Activated naive CD4-positive, alpha-beta T cell treated with anti-CD3 and anti-CD28 coated beads, Interleukin-2, amount 10 ng/mL, durations not matched to agents 7 days and 5 days (primary cell): ENCODE results near the gene KCNE1.
"Not testable (repeated sequence)": the region's sequence is repeated elsewhere in the genome, so short reads cannot be mapped to it uniquely, and the experiment has no call there.

Source experiments
- CTCF ChIA-PET: fragments of 350-600 bp; sonication (Branson Sonifier 250); formaldehyde crosslinking; loops from one replicate; lab custom pipeline; 2021; ENCODE audit warnings: antibody characterized with exemption; lab: Charles Lee
- DNase-seq: peaks from one replicate; pipeline ENCODE4 v3.0.0-alpha.2; 2020
- H3K27ac Mint-ChIP-seq: one replicate; pipeline ENCODE4 v1.8.0; 2021; ENCODE audit warnings: mild to moderate bottlenecking, moderate library complexity, mixed read lengths
- H3K27me3 Mint-ChIP-seq: one replicate; pipeline ENCODE4 v1.8.0; 2021; ENCODE audit warnings: mild to moderate bottlenecking, mixed read lengths
- H3K36me3 Mint-ChIP-seq: one replicate; pipeline ENCODE4 v1.8.0; 2021; ENCODE audit warnings: mixed read lengths
- H3K4me1 Mint-ChIP-seq: one replicate; pipeline ENCODE4 v1.8.0; 2021; ENCODE audit warnings: mixed read lengths
- H3K4me3 Mint-ChIP-seq: one replicate; pipeline ENCODE4 v1.8.0; 2021; ENCODE audit warnings: mild to moderate bottlenecking, moderate library complexity, mixed read lengths
- H3K9me3 Mint-ChIP-seq: one replicate; pipeline ENCODE4 v1.8.0; 2021; ENCODE audit warnings: mixed read lengths

The KCNE1 gene

GRCh38 chr21:34511787-34512455 lies at the start of gene KCNE1:
Gene KCNE1, minus strand, starts transcription at chr21:34512210. Its CDS starts 62,576 bp downstream, at chr21:34449634.
- H3K27me3 Mint-ChIP-seq = no peaks in the 10 kb centered on the region
- H3K27ac Mint-ChIP-seq = no peak within 1 kb of the TSS
- CTCF ChIA-PET = interaction anchor here (1.8 to 3.8 kb wide), 3 partner anchors 11 to 118 kb away, joined by 7 to 12 read pairs (median 9); no protein-coding TSS in a partner anchor
- peaks cover under 1% of the 10 kb centered on the region for H3K4me1 Mint-ChIP-seq
- DNase-seq = no peak
- no peak within 1 kb of the TSS for H3K4me3 Mint-ChIP-seq
- no peaks in the 10 kb centered on the region for H3K36me3 Mint-ChIP-seq
- no peaks in the 10 kb centered on the region for H3K9me3 Mint-ChIP-seq

- H3K4me1 Mint-ChIP-seq = no peaks in the 10 kb centered on the region
- CTCF ChIA-PET = no interaction called here
- no peaks in the 10 kb centered on the region for H3K9me3 Mint-ChIP-seq
- H3K27me3 Mint-ChIP-seq = no peaks in the 10 kb centered on the region
- no peak overlapping the region for H3K27ac Mint-ChIP-seq
- DNase-seq = no peak
- H3K4me3 Mint-ChIP-seq = no peak overlapping the region
- H3K36me3 Mint-ChIP-seq = no peaks in the 10 kb centered on the region
Observed at GRCh38 chr21:34561806-34562205, 49.8 kb upstream of the KCNE1 start.

- Mint-ChIP-seq H3K36me3 (no peaks in the 10 kb centered on the region), H3K9me3 (no peaks in the 10 kb centered on the region), H3K4me3 (no peak overlapping the region), H3K27me3 (no peaks in the 10 kb centered on the region), H3K4me1 (no peaks in the 10 kb centered on the region), H3K27ac (no peak overlapping the region)
- CTCF ChIA-PET = interaction anchor here (0.6 kb wide), 1 partner anchor 52 kb away, joined by 3 read pairs; no protein-coding TSS in a partner anchor
- DNase-seq = no peak
Observed at GRCh38 chr21:34560609-34561008, 48.6 kb upstream of the KCNE1 start.

- Mint-ChIP-seq H3K4me1 (no peaks in the 10 kb centered on the region), H3K4me3 (no peak overlapping the region), H3K36me3 (no peaks in the 10 kb centered on the region), H3K9me3 (peaks cover under 1% of the 10 kb centered on the region), H3K27me3 (no peaks in the 10 kb centered on the region), H3K27ac (no peak overlapping the region)
- DNase-seq = no peak
- CTCF ChIA-PET = no interaction called here
Observed at GRCh38 chr21:34560021-34560420, 48.0 kb upstream of the KCNE1 start.

- H3K27me3 Mint-ChIP-seq = no peaks in the 10 kb centered on the region
- no peak for DNase-seq
- H3K27ac Mint-ChIP-seq = no peak overlapping the region
- H3K4me3 Mint-ChIP-seq = no peak overlapping the region
- CTCF ChIA-PET = no interaction called here
- peaks cover 6% of the 10 kb centered on the region for H3K9me3 Mint-ChIP-seq
- H3K4me1 Mint-ChIP-seq = no peaks in the 10 kb centered on the region
- H3K36me3 Mint-ChIP-seq = no peaks in the 10 kb centered on the region
Observed at GRCh38 chr21:34559089-34559631, 47.1 kb upstream of the KCNE1 start.

GRCh38 chr21:34558166-34558565 lies 46.2 kb upstream of the KCNE1 start:
- no peaks in the 10 kb centered on the region for H3K36me3 Mint-ChIP-seq
- no peaks in the 10 kb centered on the region for H3K27me3 Mint-ChIP-seq
- no peak overlapping the region for H3K4me3 Mint-ChIP-seq
- peaks cover 7% of the 10 kb centered on the region for H3K9me3 Mint-ChIP-seq
- no peaks in the 10 kb centered on the region for H3K4me1 Mint-ChIP-seq
- DNase-seq = no peak
- CTCF ChIA-PET = no interaction called here
- no peak overlapping the region for H3K27ac Mint-ChIP-seq

GRCh38 chr21:34557261-34557660 lies 45.3 kb upstream of the KCNE1 start:
- CTCF ChIA-PET = no interaction called here
- Mint-ChIP-seq H3K4me1 (no peaks in the 10 kb centered on the region), H3K27ac (no peak overlapping the region)

GRCh38 chr21:34554670-34555069 lies 42.7 kb upstream of the KCNE1 start:
- H3K36me3 Mint-ChIP-seq, H3K27ac Mint-ChIP-seq, H3K9me3 Mint-ChIP-seq, DNase-seq, H3K27me3 Mint-ChIP-seq, H3K4me1 Mint-ChIP-seq, H3K4me3 Mint-ChIP-seq: not testable (repeated sequence)
- CTCF ChIA-PET = interaction anchor here (1.1 kb wide), 1 partner anchor 27 kb away, joined by 3 read pairs; no protein-coding TSS in a partner anchor

More at GRCh38 chr21:34557261-34557660, 45.3 kb upstream of the KCNE1 start:
- H3K4me3 Mint-ChIP-seq = no peak overlapping the region
- DNase-seq = no peak
- no peaks in the 10 kb centered on the region for H3K27me3 Mint-ChIP-seq
- no peaks in the 10 kb centered on the region for H3K36me3 Mint-ChIP-seq
- peaks cover 7% of the 10 kb centered on the region for H3K9me3 Mint-ChIP-seq

GRCh38 chr21:34554227-34554626 lies 42.2 kb upstream of the KCNE1 start:
- CTCF ChIA-PET = interaction anchor here (1.1 kb wide), 1 partner anchor 28 kb away, joined by 3 read pairs; no protein-coding TSS in a partner anchor
- H3K4me3 Mint-ChIP-seq = no peak overlapping the region
- no peak overlapping the region for H3K27ac Mint-ChIP-seq

GRCh38 chr21:34553151-34553952 lies 41.3 kb upstream of the KCNE1 start:
- H3K4me1 Mint-ChIP-seq = no peaks in the 10 kb centered on the region
- no peak for DNase-seq
- H3K27ac Mint-ChIP-seq = no peak overlapping the region
- no peaks in the 10 kb centered on the region for H3K27me3 Mint-ChIP-seq
- H3K4me3 Mint-ChIP-seq = no peak overlapping the region
- H3K9me3 Mint-ChIP-seq = peaks cover 7% of the 10 kb centered on the region
- H3K36me3 Mint-ChIP-seq = no peaks in the 10 kb centered on the region
- CTCF ChIA-PET = no interaction called here

More at GRCh38 chr21:34554227-34554626, 42.2 kb upstream of the KCNE1 start:
- DNase-seq = no peak
- no peaks in the 10 kb centered on the region for H3K36me3 Mint-ChIP-seq
- no peaks in the 10 kb centered on the region for H3K4me1 Mint-ChIP-seq
- peaks cover 7% of the 10 kb centered on the region for H3K9me3 Mint-ChIP-seq
- no peaks in the 10 kb centered on the region for H3K27me3 Mint-ChIP-seq

- H3K4me1 Mint-ChIP-seq = no peaks in the 10 kb centered on the region
- H3K9me3 Mint-ChIP-seq = peaks cover 7% of the 10 kb centered on the region
- CTCF ChIA-PET = no interaction called here
- DNase-seq = no peak
- no peak overlapping the region for H3K4me3 Mint-ChIP-seq
- H3K36me3 Mint-ChIP-seq = no peaks in the 10 kb centered on the region
- H3K27me3 Mint-ChIP-seq = no peaks in the 10 kb centered on the region
- H3K27ac Mint-ChIP-seq = no peak overlapping the region
Observed at GRCh38 chr21:34552360-34553098, 40.5 kb upstream of the KCNE1 start.

- DNase-seq = no peak
- H3K27me3 Mint-ChIP-seq = no peaks in the 10 kb centered on the region
- H3K4me1 Mint-ChIP-seq = peaks cover 5% of the 10 kb centered on the region
- no peaks in the 10 kb centered on the region for H3K36me3 Mint-ChIP-seq
- CTCF ChIA-PET = no interaction called here
- H3K4me3 Mint-ChIP-seq = no peak overlapping the region
- peaks cover 7% of the 10 kb centered on the region for H3K9me3 Mint-ChIP-seq
- H3K27ac Mint-ChIP-seq = no peak overlapping the region
Observed at GRCh38 chr21:34550182-34550799, 38.3 kb upstream of the KCNE1 start.

GRCh38 chr21:34548781-34549376 lies 36.9 kb upstream of the KCNE1 start:
- no peak overlapping the region for H3K4me3 Mint-ChIP-seq
- no peaks in the 10 kb centered on the region for H3K9me3 Mint-ChIP-seq
- H3K27ac Mint-ChIP-seq = no peak overlapping the region
- CTCF ChIA-PET = no interaction called here
- DNase-seq = no peak
- no peaks in the 10 kb centered on the region for H3K27me3 Mint-ChIP-seq
- H3K4me1 Mint-ChIP-seq = peaks cover 6% of the 10 kb centered on the region
- H3K36me3 Mint-ChIP-seq = no peaks in the 10 kb centered on the region
